Body of pancreas (tissue), 4 donors: ENCODE results near the gene ALDH1B1.

Experiments used
- POLR2A ChIP-seq, 3 donors: fragments of 450-650 bp; IDR thresholded peaks; one replicate each; pipeline ENCODE4 v1.6.1; 2016; ENCODE audit warnings: antibody characterized with exemption in 3 of 3, mild to moderate bottlenecking in 2 of 3
- TF ChIP-seq, protein P1 (sequence below), 7 experiments: fragments of 450-650 bp in 4 of 7; fragments of 200-600 bp in 3 of 7; sonication (generic) in 3 of 7; IDR thresholded peaks; one replicate each; pipeline ENCODE4 v1.5.1; 2016 to 2019; ENCODE audit warnings: antibody characterized with exemption in 7 of 7

DNA sequence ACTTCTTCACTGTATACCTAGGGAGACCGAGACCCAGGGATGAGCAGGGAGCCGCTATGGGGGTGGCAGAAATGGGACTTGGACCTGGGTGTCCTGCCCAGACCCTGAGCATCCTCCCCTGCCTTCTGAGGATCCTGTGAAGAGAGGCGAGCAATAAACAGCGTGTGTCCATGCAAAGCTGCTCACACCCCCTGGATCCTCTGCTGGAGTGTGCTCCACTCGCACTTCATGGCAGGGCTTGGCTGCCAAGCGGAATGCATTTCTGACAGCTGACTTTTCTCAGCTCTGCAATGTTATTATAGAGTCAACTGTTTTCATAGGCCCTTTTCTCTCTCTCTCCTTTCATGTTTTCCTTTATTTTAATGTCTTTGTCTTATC is 31.0 kb upstream of the ALDH1B1 start:
- TF ChIP-seq, protein P1, sequence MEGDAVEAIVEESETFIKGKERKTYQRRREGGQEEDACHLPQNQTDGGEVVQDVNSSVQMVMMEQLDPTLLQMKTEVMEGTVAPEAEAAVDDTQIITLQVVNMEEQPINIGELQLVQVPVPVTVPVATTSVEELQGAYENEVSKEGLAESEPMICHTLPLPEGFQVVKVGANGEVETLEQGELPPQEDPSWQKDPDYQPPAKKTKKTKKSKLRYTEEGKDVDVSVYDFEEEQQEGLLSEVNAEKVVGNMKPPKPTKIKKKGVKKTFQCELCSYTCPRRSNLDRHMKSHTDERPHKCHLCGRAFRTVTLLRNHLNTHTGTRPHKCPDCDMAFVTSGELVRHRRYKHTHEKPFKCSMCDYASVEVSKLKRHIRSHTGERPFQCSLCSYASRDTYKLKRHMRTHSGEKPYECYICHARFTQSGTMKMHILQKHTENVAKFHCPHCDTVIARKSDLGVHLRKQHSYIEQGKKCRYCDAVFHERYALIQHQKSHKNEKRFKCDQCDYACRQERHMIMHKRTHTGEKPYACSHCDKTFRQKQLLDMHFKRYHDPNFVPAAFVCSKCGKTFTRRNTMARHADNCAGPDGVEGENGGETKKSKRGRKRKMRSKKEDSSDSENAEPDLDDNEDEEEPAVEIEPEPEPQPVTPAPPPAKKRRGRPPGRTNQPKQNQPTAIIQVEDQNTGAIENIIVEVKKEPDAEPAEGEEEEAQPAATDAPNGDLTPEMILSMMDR (IDR thresholded peaks at IDR 0.05) = no peak
- TF ChIP-seq POLR2A (IDR thresholded peaks at IDR 0.05) = no peak
